GM12891 (cell line): ENCODE results near the gene RALGAPB.
"Not testable (repeated sequence)": the region's sequence is repeated elsewhere in the genome, so short reads cannot be mapped to it uniquely, and the experiment has no call there.

Experiments used
- DNase-seq: peaks from one replicate; pipeline ENCODE4 v3.0.0; 2011; ENCODE audit warnings: low spot score; ENCODE audit not compliant: insufficient read length
- FAIRE-seq: peaks from 2 replicates; lab custom pipeline; 2011; peaks lifted over from hg19 to GRCh38; lab: Jason Lieb, UNC
- PAX5 ChIP-seq: IDR thresholded peaks from 2 replicates; pipeline ENCODE4 v1.6.1; 2011; ENCODE audit warnings: low read length, moderate library complexity, mild to moderate bottlenecking; ENCODE audit not compliant: insufficient read depth, severe bottlenecking
- POLR2A ChIP-seq: IDR thresholded peaks from 2 replicates; pipeline ENCODE4 v1.6.1; 2011; ENCODE audit warnings: low read depth, low read length, control low read depth
- POLR2AphosphoS5 ChIP-seq: IDR thresholded peaks from 2 replicates; pipeline ENCODE4 v1.6.1; 2011; ENCODE audit warnings: low read depth, low read length, control low read depth
- POU2F2 ChIP-seq: IDR thresholded peaks from 2 replicates; pipeline ENCODE4 v1.6.1; 2011; ENCODE audit warnings: low read depth, mild to moderate bottlenecking, control low read depth, low read length, moderate library complexity
- SPI1 ChIP-seq: IDR thresholded peaks from 2 replicates; pipeline ENCODE4 v1.6.1; 2011; ENCODE audit warnings: low read depth, low read length, control low read depth
- TAF1 ChIP-seq: IDR thresholded peaks from 2 replicates; pipeline ENCODE4 v1.6.1; 2011; ENCODE audit warnings: low read depth, low read length, control low read depth

The RALGAPB gene

GRCh38 chr20:38447251-38447661 is 25.4 kb upstream of the RALGAPB start:
- TF ChIP-seq POLR2A (no peak), POLR2AphosphoS5 (no peak), POU2F2 (no peak), PAX5 (no peak), TAF1 (no peak), SPI1 (no peak)
- DNase-seq (no peak), FAIRE-seq (no peak)

GRCh38 chr20:38447931-38448675 is 24.5 kb upstream of the RALGAPB start:
- FAIRE-seq (peak; percentile 61), DNase-seq (no peak)

GRCh38 chr20:38449046-38449445 is 23.6 kb upstream of the RALGAPB start:
- FAIRE-seq (no peak), DNase-seq (no peak)
- TF ChIP-seq PAX5 (no peak), TAF1 (no peak), POLR2A (no peak), POLR2AphosphoS5 (no peak), POU2F2 (no peak), SPI1 (no peak)

More at GRCh38 chr20:38447931-38448675, 24.5 kb upstream of the RALGAPB start:
- no peak for TF ChIP-seq POLR2AphosphoS5
- TF ChIP-seq SPI1 = peak; percentile 83

- TF ChIP-seq TAF1 (no peak), POLR2AphosphoS5 (no peak), POU2F2 (no peak), POLR2A (no peak), SPI1 (no peak), PAX5 (no peak)
- DNase-seq = no peak
- FAIRE-seq = no peak
Observed at GRCh38 chr20:38450412-38450975, 22.1 kb upstream of the RALGAPB start.

GRCh38 chr20:38452880-38453624 is 19.6 kb upstream of the RALGAPB start:
- FAIRE-seq = no peak
- TF ChIP-seq POLR2AphosphoS5 = no peak
- no peak for TF ChIP-seq PAX5
- no peak for DNase-seq

- DNase-seq (no peak), FAIRE-seq (peak; percentile 35)
- TF ChIP-seq POLR2AphosphoS5 (no peak), POLR2A (no peak), POU2F2 (no peak), SPI1 (peak; percentile 57; the same call in 1 of the 2 replicates), PAX5 (peak; percentile 63), TAF1 (no peak)
Observed at GRCh38 chr20:38453941-38454340, 18.7 kb upstream of the RALGAPB start.

- FAIRE-seq (no peak), DNase-seq (no peak)
- TF ChIP-seq POU2F2 (no peak), POLR2A (no peak), POLR2AphosphoS5 (no peak), PAX5 (no peak), TAF1 (no peak), SPI1 (no peak)
Observed at GRCh38 chr20:38454556-38455473, 17.8 kb upstream of the RALGAPB start.

GRCh38 chr20:38458314-38458713 is 14.3 kb upstream of the RALGAPB start:
- no peak for DNase-seq
- TF ChIP-seq TAF1 (no peak), POLR2AphosphoS5 (no peak), POLR2A (no peak), PAX5 (no peak)
- FAIRE-seq = no peak

- no peak for FAIRE-seq
- TF ChIP-seq POLR2AphosphoS5 (no peak), TAF1 (no peak), POU2F2 (no peak), POLR2A (no peak), SPI1 (no peak), PAX5 (no peak)
- no peak for DNase-seq
Observed at GRCh38 chr20:38460040-38460623, 12.5 kb upstream of the RALGAPB start.

GRCh38 chr20:38460631-38461030 is 12.0 kb upstream of the RALGAPB start:
- DNase-seq, FAIRE-seq: not testable (repeated sequence)

- FAIRE-seq, DNase-seq: not testable (repeated sequence)
Observed at GRCh38 chr20:38461167-38461566, 11.5 kb upstream of the RALGAPB start.

- DNase-seq, FAIRE-seq: not testable (repeated sequence)
Observed at GRCh38 chr20:38461569-38461968, 11.1 kb upstream of the RALGAPB start.
